ENCODE results near the gene CDH5.

Gene CDH5

DNA sequence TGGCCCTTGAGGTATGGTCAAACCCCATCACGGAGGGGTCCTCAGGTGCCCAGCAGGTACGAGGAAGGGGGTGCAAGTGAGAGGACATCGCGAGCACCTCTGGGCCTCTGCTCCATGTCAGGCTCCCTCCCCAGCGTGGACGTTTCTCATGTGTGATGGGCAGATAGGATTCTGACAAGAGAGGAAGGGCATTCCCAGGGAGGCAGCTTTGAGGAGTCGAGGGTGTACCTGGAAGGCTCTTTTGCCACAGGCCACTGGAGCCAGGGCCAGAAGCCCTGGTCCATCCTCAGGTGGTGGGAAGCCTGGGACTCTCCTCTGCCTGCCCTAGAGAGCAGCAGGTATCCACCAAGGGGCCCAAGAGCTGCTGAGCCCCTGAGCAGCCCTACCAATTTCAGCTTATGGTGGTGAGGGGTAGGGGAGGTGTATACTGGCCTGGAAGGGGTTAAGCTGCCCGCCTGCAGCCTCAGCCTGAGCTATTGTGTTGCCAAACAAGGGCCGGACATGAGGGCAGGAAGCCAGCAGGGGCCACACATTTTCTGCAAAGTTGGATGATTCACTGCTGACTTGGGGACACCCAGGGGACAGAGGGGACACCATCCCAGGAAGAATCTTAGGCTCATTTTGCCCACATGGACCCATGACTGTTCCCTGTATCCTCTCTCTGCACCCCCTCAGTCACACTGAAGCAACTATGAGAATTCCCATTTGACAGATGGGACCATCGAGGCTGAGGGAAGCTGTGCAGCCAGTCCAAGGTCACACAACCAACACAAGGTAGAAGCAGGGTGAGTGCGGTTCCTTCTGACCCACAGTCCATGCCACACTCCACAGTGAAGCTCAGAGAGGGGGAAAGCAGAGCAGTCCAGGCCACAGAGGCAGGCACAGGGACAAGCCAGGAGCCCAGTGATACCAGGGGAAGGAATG, 1.7 kb downstream of the CDH5 start:
- H3K9me3 ChIP-seq (ENCODE audit: control extremely low read depth in 1 of 5, control insufficient read depth in 4 of 5, insufficient read depth in 2 of 5, low read depth in 1 of 5, low read length in 4 of 5): no peaks in the 10 kb centered on the region
- no peak overlapping the region for H3K27ac ChIP-seq (ENCODE audit: insufficient read depth in 1 of 2, low read depth in 1 of 2, low read length in 2 of 2, poor library complexity in 1 of 2, severe bottlenecking in 2 of 2)
- peaks cover 0 to 70% (median 55%) of the 10 kb centered on the region in 4 experiments for H3K4me1 ChIP-seq (ENCODE audit: control extremely low read depth in 1 of 4, control insufficient read depth in 4 of 4, insufficient read depth in 4 of 4, low read length in 3 of 4)
- H3K36me3 ChIP-seq (ENCODE audit: control insufficient read depth in 4 of 4, insufficient read depth in 4 of 4, low read length in 3 of 4): no peaks in the 10 kb centered on the region
- H3K27me3 ChIP-seq (replicated peaks in 2 of 5; ENCODE audit: control insufficient read depth in 4 of 5, insufficient read depth in 5 of 5, low read length in 4 of 5): no peaks in the 10 kb centered on the region
- CTCF ChIA-PET: interaction anchor here (0.9 to 3.3 kb wide), 4 partner anchors 11 to 144 kb away, joined by 3 to 18 read pairs (median 3); no protein-coding TSS in a partner anchor
- 41% methylated on average over 5 of the region's 11 CpGs for WGBS (ENCODE audit: insufficient coverage)
- POLR2A ChIA-PET: no interaction called here
- no peak overlapping the region for H3K4me3 ChIP-seq (ENCODE audit: control insufficient read depth in 1 of 7, extremely low read depth in 1 of 7, insufficient read depth in 4 of 7, low read depth in 2 of 7, low read length in 6 of 7)
- DNase-seq: peak in 2 of 3 donors; percentile 67 to 73

DNA sequence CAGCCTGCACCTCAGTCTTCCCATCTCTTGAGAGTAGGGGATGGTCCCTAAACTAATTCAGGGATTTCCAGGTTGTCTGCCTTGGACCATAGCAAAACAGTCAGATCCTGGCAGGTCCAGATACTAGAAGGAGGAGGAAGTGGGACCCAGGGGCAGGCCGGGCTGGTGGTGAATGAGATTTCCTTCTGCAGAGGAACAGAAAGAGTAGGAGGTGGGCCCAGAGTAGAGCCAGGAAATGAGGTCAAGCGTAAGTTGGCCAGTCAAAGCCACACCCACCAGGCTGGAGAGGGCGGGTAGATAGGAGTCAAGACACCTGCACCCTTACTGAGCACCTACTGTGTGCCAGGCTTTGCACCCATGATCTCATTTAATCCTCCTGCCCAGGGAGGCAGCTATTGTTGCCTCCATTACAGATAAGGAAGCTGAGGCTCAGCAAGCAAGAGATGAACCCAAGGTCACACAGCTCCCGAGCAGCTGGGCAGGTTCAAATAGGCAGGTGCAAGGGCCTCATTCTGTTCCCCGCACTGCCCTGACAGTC, 2.6 kb downstream of the CDH5 start:
- ChIA-PET POLR2A (no interaction called here), CTCF (interaction anchor here (1.3 to 1.4 kb wide), 2 partner anchors 38 to 143 kb away, joined by 3 read pairs; no protein-coding TSS in a partner anchor)
- H3K4me3 ChIP-seq (ENCODE audit: control insufficient read depth in 1 of 7, extremely low read depth in 1 of 7, insufficient read depth in 4 of 7, low read depth in 2 of 7, low read length in 6 of 7): no peak overlapping the region
- H3K27me3 ChIP-seq (replicated peaks in 2 of 5; ENCODE audit: control insufficient read depth in 4 of 5, insufficient read depth in 5 of 5, low read length in 4 of 5): no peaks in the 10 kb centered on the region
- 40% methylated on average over 3 of the region's 5 CpGs for WGBS (ENCODE audit: insufficient coverage)
- no peak overlapping the region for H3K27ac ChIP-seq (ENCODE audit: insufficient read depth in 1 of 2, low read depth in 1 of 2, low read length in 2 of 2, poor library complexity in 1 of 2, severe bottlenecking in 2 of 2)
- peak in 2 of 3 donors; percentile 31 for DNase-seq
- no peaks in the 10 kb centered on the region for H3K36me3 ChIP-seq (ENCODE audit: control insufficient read depth in 4 of 4, insufficient read depth in 4 of 4, low read length in 3 of 4)
- H3K4me1 ChIP-seq (ENCODE audit: control extremely low read depth in 1 of 4, control insufficient read depth in 4 of 4, insufficient read depth in 4 of 4, low read length in 3 of 4): peaks cover 0 to 61% (median 48%) of the 10 kb centered on the region in 4 experiments
- H3K9me3 ChIP-seq (ENCODE audit: control extremely low read depth in 1 of 5, control insufficient read depth in 4 of 5, insufficient read depth in 2 of 5, low read depth in 1 of 5, low read length in 4 of 5): no peaks in the 10 kb centered on the region

DNA sequence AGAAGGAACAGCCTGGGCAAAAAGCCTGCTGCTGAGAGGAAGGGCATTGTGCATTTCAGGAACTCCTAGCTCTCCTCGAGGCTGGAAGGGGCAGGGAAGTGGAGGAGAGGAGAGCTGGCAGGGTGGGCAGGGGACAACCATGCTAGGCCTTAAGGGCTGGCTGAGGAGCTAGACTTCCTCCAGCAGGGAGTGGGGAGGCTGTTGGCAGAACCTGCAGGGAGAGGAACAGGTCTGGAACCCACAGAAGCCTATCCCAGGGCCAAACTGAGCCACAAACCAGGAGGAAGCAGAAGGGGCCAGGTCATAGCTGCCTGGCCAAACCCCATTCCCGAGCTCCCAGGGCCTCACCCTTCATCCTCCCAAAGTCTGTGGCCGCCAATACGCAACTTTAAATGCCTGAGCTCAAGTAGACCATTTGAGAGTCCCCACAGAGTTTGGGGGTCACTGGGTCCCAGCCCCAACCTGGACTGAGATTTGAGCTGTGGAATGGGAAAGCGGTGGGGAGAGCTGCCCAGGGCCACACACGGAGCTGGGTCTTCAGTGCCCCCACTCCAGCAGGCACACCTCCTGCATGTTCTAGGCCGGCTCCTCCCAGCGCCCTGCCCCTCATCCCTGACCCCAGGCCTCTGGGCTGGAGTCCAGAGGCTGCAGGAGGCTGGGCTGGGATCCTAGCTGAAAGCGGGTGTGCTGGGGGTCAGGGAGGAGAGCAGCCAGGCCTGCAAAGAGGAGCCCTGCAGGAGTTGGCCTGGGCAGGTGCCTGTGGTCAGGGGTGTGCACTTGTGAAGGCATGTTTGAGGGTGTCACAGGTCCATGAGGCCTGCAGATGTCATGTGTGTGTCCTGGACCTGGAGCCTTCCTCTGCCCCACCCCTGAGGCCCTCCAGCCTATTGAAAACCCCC, 4.5 kb downstream of the CDH5 start:
- no peaks in the 10 kb centered on the region for H3K27me3 ChIP-seq (replicated peaks in 2 of 5; ENCODE audit: control insufficient read depth in 4 of 5, insufficient read depth in 5 of 5, low read length in 4 of 5)
- 70% methylated on average over 6 of the region's 9 CpGs for WGBS (ENCODE audit: insufficient coverage)
- CTCF ChIA-PET: interaction anchor here (0.7 to 3.3 kb wide), 6 partner anchors 9 to 233 kb away, joined by 3 to 20 read pairs (median 4); no protein-coding TSS in a partner anchor
- H3K4me1 ChIP-seq (ENCODE audit: control extremely low read depth in 1 of 4, control insufficient read depth in 4 of 4, insufficient read depth in 4 of 4, low read length in 3 of 4): peaks cover 0 to 52% (median 33%) of the 10 kb centered on the region in 4 experiments
- no peaks in the 10 kb centered on the region for H3K36me3 ChIP-seq (ENCODE audit: control insufficient read depth in 4 of 4, insufficient read depth in 4 of 4, low read length in 3 of 4)
- POLR2A ChIA-PET: no interaction called here
- H3K27ac ChIP-seq (ENCODE audit: insufficient read depth in 1 of 2, low read depth in 1 of 2, low read length in 2 of 2, poor library complexity in 1 of 2, severe bottlenecking in 2 of 2): no peak overlapping the region
- H3K4me3 ChIP-seq (ENCODE audit: control insufficient read depth in 1 of 7, extremely low read depth in 1 of 7, insufficient read depth in 4 of 7, low read depth in 2 of 7, low read length in 6 of 7): no peak overlapping the region
- no peaks in the 10 kb centered on the region for H3K9me3 ChIP-seq (ENCODE audit: control extremely low read depth in 1 of 5, control insufficient read depth in 4 of 5, insufficient read depth in 2 of 5, low read depth in 1 of 5, low read length in 4 of 5)
- DNase-seq: no peak

DNA sequence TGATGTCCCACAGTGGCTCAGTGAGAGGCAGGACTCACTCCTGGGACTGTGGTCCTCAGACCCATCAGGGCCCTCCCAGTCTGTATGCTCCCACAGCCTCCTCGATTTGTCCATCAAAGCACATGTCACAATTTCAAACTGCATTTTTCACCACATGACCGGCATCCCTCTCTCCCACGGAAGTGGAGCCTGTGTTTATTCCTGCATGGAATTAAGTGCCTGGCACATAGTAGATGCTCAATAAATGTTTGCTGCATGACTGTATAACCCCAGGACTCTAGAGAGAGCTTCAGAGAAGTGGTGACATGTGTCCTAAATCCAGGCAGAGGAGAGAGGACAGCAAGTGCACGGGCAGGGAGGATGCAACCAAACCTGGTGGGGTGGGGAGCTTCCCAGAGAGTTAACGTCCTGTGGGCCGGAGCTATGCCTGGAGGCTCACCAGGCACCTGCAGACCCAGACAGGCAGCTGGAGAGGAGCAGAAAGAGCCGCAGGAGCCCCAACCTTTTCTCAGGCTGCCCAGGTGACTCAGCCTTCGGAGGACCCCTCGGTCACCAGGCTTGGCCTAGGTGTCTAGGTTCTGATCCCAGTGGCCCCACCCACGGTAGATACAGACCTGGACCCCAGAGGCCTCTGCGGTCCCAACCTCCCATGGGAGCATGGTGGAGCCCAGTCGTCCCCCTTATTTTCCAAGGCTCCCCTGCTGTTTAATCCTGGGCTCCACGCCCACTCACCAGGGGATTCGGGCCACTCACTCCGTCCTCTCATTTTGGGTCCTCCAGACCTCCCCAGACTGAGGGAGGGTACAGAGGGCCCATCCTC, 5.8 kb downstream of the CDH5 start:
- Histone ChIP-seq H3K27ac (ENCODE audit: insufficient read depth in 1 of 2, low read depth in 1 of 2, low read length in 2 of 2, poor library complexity in 1 of 2, severe bottlenecking in 2 of 2) (no peak overlapping the region), H3K9me3 (ENCODE audit: control extremely low read depth in 1 of 5, control insufficient read depth in 4 of 5, insufficient read depth in 2 of 5, low read depth in 1 of 5, low read length in 4 of 5) (no peaks in the 10 kb centered on the region), H3K4me3 (ENCODE audit: control insufficient read depth in 1 of 7, extremely low read depth in 1 of 7, insufficient read depth in 4 of 7, low read depth in 2 of 7, low read length in 6 of 7) (no peak overlapping the region), H3K4me1 (ENCODE audit: control extremely low read depth in 1 of 4, control insufficient read depth in 4 of 4, insufficient read depth in 4 of 4, low read length in 3 of 4) (peaks cover 0 to 39% (median 22%) of the 10 kb centered on the region in 4 experiments), H3K27me3 (replicated peaks in 2 of 5; ENCODE audit: control insufficient read depth in 4 of 5, insufficient read depth in 5 of 5, low read length in 4 of 5) (no peaks in the 10 kb centered on the region), H3K36me3 (ENCODE audit: control insufficient read depth in 4 of 4, insufficient read depth in 4 of 4, low read length in 3 of 4) (no peaks in the 10 kb centered on the region)
- WGBS (ENCODE audit: insufficient coverage): 94% methylated on average over 15 of the region's 15 CpGs
- CTCF ChIA-PET: interaction anchor here (0.6 to 3.3 kb wide), 4 partner anchors 10 to 263 kb away, joined by 3 to 20 read pairs (median 5); no protein-coding TSS in a partner anchor
- DNase-seq: no peak
- POLR2A ChIA-PET: no interaction called here

DNA sequence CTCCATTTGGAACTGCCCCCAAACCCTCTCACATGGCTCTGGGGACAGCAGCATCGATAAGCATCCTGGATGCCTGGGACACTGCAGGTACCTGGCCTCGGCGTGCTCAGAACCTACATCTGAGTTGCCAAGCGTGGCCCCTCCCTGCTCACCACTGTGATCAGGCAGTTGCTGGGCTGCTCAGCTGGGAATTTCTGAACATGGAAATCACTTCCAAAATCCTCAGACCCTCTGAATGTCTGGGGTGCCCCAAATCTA, 6.3 kb downstream of the CDH5 start:
- H3K9me3 ChIP-seq (ENCODE audit: control extremely low read depth in 1 of 5, control insufficient read depth in 4 of 5, insufficient read depth in 2 of 5, low read depth in 1 of 5, low read length in 4 of 5): no peaks in the 10 kb centered on the region
- peaks cover 0 to 34% (median 18%) of the 10 kb centered on the region in 4 experiments for H3K4me1 ChIP-seq (ENCODE audit: control extremely low read depth in 1 of 4, control insufficient read depth in 4 of 4, insufficient read depth in 4 of 4, low read length in 3 of 4)
- no peak overlapping the region for H3K27ac ChIP-seq (ENCODE audit: insufficient read depth in 1 of 2, low read depth in 1 of 2, low read length in 2 of 2, poor library complexity in 1 of 2, severe bottlenecking in 2 of 2)
- no peaks in the 10 kb centered on the region for H3K27me3 ChIP-seq (replicated peaks in 2 of 5; ENCODE audit: control insufficient read depth in 4 of 5, insufficient read depth in 5 of 5, low read length in 4 of 5)
- H3K36me3 ChIP-seq (ENCODE audit: control insufficient read depth in 4 of 4, insufficient read depth in 4 of 4, low read length in 3 of 4): no peaks in the 10 kb centered on the region
- ChIA-PET POLR2A (no interaction called here), CTCF (interaction anchor here (3.3 kb wide), 1 partner anchor 15 kb away, joined by 20 read pairs; no protein-coding TSS in a partner anchor)
- no peak overlapping the region for H3K4me3 ChIP-seq (ENCODE audit: control insufficient read depth in 1 of 7, extremely low read depth in 1 of 7, insufficient read depth in 4 of 7, low read depth in 2 of 7, low read length in 6 of 7)
- WGBS (ENCODE audit: insufficient coverage): 100% methylated on average over 4 of the region's 4 CpGs
- DNase-seq: no peak

DNA sequence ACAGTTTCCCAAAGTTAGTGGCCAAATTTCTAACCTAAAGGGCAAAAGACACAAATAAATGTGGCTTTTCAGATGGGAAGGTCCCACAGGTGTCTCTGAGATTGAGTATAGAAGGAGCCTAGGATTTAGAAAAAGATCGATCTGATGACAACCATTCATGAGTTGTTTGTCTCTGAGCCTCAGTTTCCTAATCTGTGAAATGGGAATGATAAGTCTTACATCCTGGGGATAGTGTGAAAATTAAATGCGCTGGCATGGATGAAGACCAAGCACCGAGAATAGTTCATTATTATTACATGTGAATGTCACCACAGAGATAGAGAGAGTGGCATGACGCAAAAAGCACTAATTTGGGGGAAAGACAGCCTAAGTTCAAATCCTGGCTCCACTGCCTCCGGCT, 7.2 kb downstream of the CDH5 start:
- Histone ChIP-seq H3K36me3 (ENCODE audit: control insufficient read depth in 4 of 4, insufficient read depth in 4 of 4, low read length in 3 of 4) (no peaks in the 10 kb centered on the region), H3K27me3 (replicated peaks in 2 of 5; ENCODE audit: control insufficient read depth in 4 of 5, insufficient read depth in 5 of 5, low read length in 4 of 5) (no peaks in the 10 kb centered on the region), H3K9me3 (ENCODE audit: control extremely low read depth in 1 of 5, control insufficient read depth in 4 of 5, insufficient read depth in 2 of 5, low read depth in 1 of 5, low read length in 4 of 5) (no peaks in the 10 kb centered on the region), H3K27ac (ENCODE audit: insufficient read depth in 1 of 2, low read depth in 1 of 2, low read length in 2 of 2, poor library complexity in 1 of 2, severe bottlenecking in 2 of 2) (no peak overlapping the region), H3K4me3 (ENCODE audit: control insufficient read depth in 1 of 7, extremely low read depth in 1 of 7, insufficient read depth in 4 of 7, low read depth in 2 of 7, low read length in 6 of 7) (no peak overlapping the region), H3K4me1 (ENCODE audit: control extremely low read depth in 1 of 4, control insufficient read depth in 4 of 4, insufficient read depth in 4 of 4, low read length in 3 of 4) (peaks cover 0 to 26% (median 9%) of the 10 kb centered on the region in 4 experiments)
- ChIA-PET POLR2A (no interaction called here), CTCF (interaction anchor here (0.9 kb wide), 1 partner anchor 28 kb away, joined by 4 read pairs; no protein-coding TSS in a partner anchor)
- 100% methylated on average over 5 of the region's 5 CpGs for WGBS (ENCODE audit: insufficient coverage)
- DNase-seq: no peak
